B cell (primary cell): Measurements from ENCODE around the gene ATP9B. TPM values are rescaled to one million over a fixed set of nuclear protein-coding genes. Genes with fewer than 3 reads are reported as not detected.

ENCODE experiments used
- ATAC-seq: fragments of 200-7000 bp; cut with Tn5 transposase; one replicate; pipeline ENCODE4 v1.10.0; 2021; ENCODE audit warnings: low read depth, mild to moderate bottlenecking, moderate number of reproducible peaks, moderate library complexity
- CTCF ChIA-PET: fragments of 350-600 bp; sonication (Branson Sonifier 250); formaldehyde crosslinking; loops from one replicate; lab custom pipeline; 2021; ENCODE audit warnings: antibody characterized with exemption, inconsistent platforms; lab: Charles Lee
- POLR2A ChIA-PET: fragments of 350-600 bp; sonication (Branson Sonifier 250); formaldehyde crosslinking; loops from one replicate; lab custom pipeline; 2021; ENCODE audit warnings: antibody characterized with exemption; lab: Charles Lee
- DNase-seq: peaks from one replicate; pipeline ENCODE4 v3.0.0; 2013
- H2AFZ ChIP-seq: 2 replicates; pipeline ENCODE4 v1.6.1; 2012; ENCODE audit warnings: mild to moderate bottlenecking, low read depth, low read length; ENCODE audit not compliant: insufficient read depth, poor library complexity, severe bottlenecking
- H3K27ac ChIP-seq, 2 donors: 1 replicate in 1 of 2; 2 replicates in 1 of 2; pipeline ENCODE4 v1.5.1; 2012 to 2013; ENCODE audit warnings: low read length in 2 of 2, mild to moderate bottlenecking in 2 of 2, moderate library complexity in 1 of 2
- H3K27me3 ChIP-seq, 4 experiments: fragments of 200-600 bp in 1 of 4; sonication (generic) in 1 of 4; replicated peaks in 1 of 4; 1 replicate in 2 of 4; 2 replicates in 2 of 4; pipeline versions ENCODE4 v1.6.1 to v1.7.0; 2013 to 2016; ENCODE audit warnings: low read length in 3 of 4, mild to moderate bottlenecking in 2 of 4, mixed read lengths in 1 of 4, moderate library complexity in 1 of 4; ENCODE audit not compliant: insufficient read depth in 4 of 4, control insufficient read depth in 3 of 4; ENCODE audit errors: control extremely low read depth in 1 of 4
- H3K36me3 ChIP-seq, 2 experiments: replicated peaks in 1 of 2; 1 replicate in 1 of 2; 2 replicates in 1 of 2; pipeline versions ENCODE4 v1.6.1 to v1.7.1; 2013; ENCODE audit warnings: low read length in 1 of 2; ENCODE audit not compliant: insufficient read depth in 2 of 2, control insufficient read depth in 1 of 2; ENCODE audit errors: control extremely low read depth in 1 of 2, extremely low read depth in 1 of 2
- H3K4me1 ChIP-seq, 2 donors: fragments of 200-600 bp in 1 of 2; sonication (generic) in 1 of 2; 1 replicate in 1 of 2; 2 replicates in 1 of 2; pipeline versions ENCODE4 v1.5.1 to v1.6.1; 2013 to 2017; ENCODE audit warnings: low read length in 2 of 2; ENCODE audit not compliant: control insufficient read depth in 2 of 2, insufficient read depth in 2 of 2
- H3K4me2 ChIP-seq: replicated peaks from 2 replicates; pipeline ENCODE3; 2012; ENCODE audit warnings: mild to moderate bottlenecking, low read depth, low read length; ENCODE audit not compliant: poor library complexity, severe bottlenecking
- H3K4me3 ChIP-seq, 5 experiments: fragments of 200-600 bp in 1 of 5; sonication (generic) in 1 of 5; 1 replicate in 3 of 5; 2 replicates in 2 of 5; pipeline versions ENCODE4 v1.5.1 to v1.7.0; 2011 to 2016; ENCODE audit warnings: low read length in 4 of 5, mild to moderate bottlenecking in 4 of 5, low read depth in 2 of 5, control low read depth in 1 of 5, moderate library complexity in 1 of 5; ENCODE audit not compliant: insufficient read depth in 1 of 5; ENCODE audit errors: control extremely low read depth in 1 of 5, extremely low read depth in 1 of 5
- H3K79me2 ChIP-seq: fragments of 200-600 bp; sonication (generic); one replicate; pipeline ENCODE4 v1.6.0; 2016; ENCODE audit warnings: low read length; ENCODE audit not compliant: control insufficient read depth, insufficient read depth
- H3K9ac ChIP-seq: fragments of 200-600 bp; sonication (generic); 2 replicates; pipeline ENCODE4 v1.6.1; 2017; ENCODE audit warnings: mild to moderate bottlenecking, low read length, moderate library complexity
- H3K9me3 ChIP-seq, 3 donors: one replicate each; pipeline versions ENCODE4 v1.6.1 to v1.7.1; 2013; ENCODE audit warnings: low read length in 2 of 3; ENCODE audit not compliant: control insufficient read depth in 2 of 3, insufficient read depth in 1 of 3; ENCODE audit errors: control extremely low read depth in 1 of 3
- H4K20me1 ChIP-seq: 2 replicates; pipeline ENCODE4 v1.6.0; 2012; ENCODE audit warnings: mild to moderate bottlenecking, low read length; ENCODE audit not compliant: insufficient read depth, control insufficient read depth, poor library complexity, severe bottlenecking
- H3K27ac Mint-ChIP-seq: one replicate; pipeline ENCODE4 v1.8.0; 2021; ENCODE audit warnings: mixed read lengths
- H3K27me3 Mint-ChIP-seq: one replicate; pipeline ENCODE4 v1.8.0; 2021; ENCODE audit warnings: mixed read lengths
- H3K4me1 Mint-ChIP-seq: one replicate; pipeline ENCODE4 v1.8.0; 2021; ENCODE audit warnings: mixed read lengths
- H3K4me3 Mint-ChIP-seq: one replicate; pipeline ENCODE4 v1.8.0; 2021; ENCODE audit warnings: mixed read lengths
- H3K9me3 Mint-ChIP-seq: one replicate; pipeline ENCODE4 v1.8.0; 2022; ENCODE audit warnings: mixed read lengths; ENCODE audit not compliant: insufficient read depth
- CTCF ChIP-seq: fragments of 200-600 bp; IDR thresholded peaks from one replicate; pipeline ENCODE4 v1.8.0; 2022; ENCODE audit warnings: antibody characterized with exemption, mild to moderate bottlenecking
- EZH2 ChIP-seq: IDR thresholded peaks from 2 replicates; pipeline ENCODE4 v1.6.1; 2012; ENCODE audit warnings: borderline replicate concordance, low read depth, mild to moderate bottlenecking, moderate library complexity, low read length; ENCODE audit not compliant: insufficient read depth, poor library complexity, severe bottlenecking
- WGBS: methylation state at CpG from one replicate; pipeline ENCODE4 v1.1.5; 2013; ENCODE audit warnings: missing lambda C conversion rate; ENCODE audit not compliant: insufficient coverage; 5-methylcytosine and 5-hydroxymethylcytosine counted together
- intact Hi-C: fragments of 100-400 bp; cut with micrococcal nuclease; formaldehyde crosslinking; loops from one replicate; pipeline ENCODE4 v1.10.0; 2022
- polyA plus RNA-seq: library from polyadenylated mRNA; depleted of rRNA; stranded (reverse); fragments of >200 nt; gene quantifications from 2 replicates; pipeline ENCODE4 v1.2.3, GENCODE V29; 2012
- total RNA-seq, 2 donors: library from RNA; stranded (reverse); fragments of 120-200 nt in 1 of 2; gene quantifications; 1 replicate in 1 of 2; 2 replicates in 1 of 2; pipeline versions ENCODE4 v1.2.3 to v1.2.4, GENCODE V29; 2013 to 2022

ATP9B gene
- total and polyA plus RNA-seq, 2 donors (not counting 1 experiment from before 2014, with no cell fraction given) = 34.3 to 71.7 TPM

GRCh38 chr18:79405019-79405780 is 336.0 kb downstream of the ATP9B start:
- intact Hi-C loops = loop anchor here (1.0 to 5.0 kb wide), 4 partner anchors 56 to 627 kb away; partner anchors contain the start of genes CTDP1 and RBFA
- Histone ChIP-seq H2AFZ (no peak overlapping the region), H3K36me3 (peaks cover 0 to 30% of the 10 kb centered on the region in 2 experiments), H3K27me3 (no peaks in the 10 kb centered on the region), H3K4me2 (peak overlapping the region; percentile 62), H3K4me1 (peaks cover 61 to 65% of the 10 kb centered on the region in 2 donors), H3K27ac (peak overlapping the region; percentile 91 to 97), H3K79me2 (peaks cover 94% of the 10 kb centered on the region), H3K4me3 (peak overlapping the region; percentile 2 to 36 (median 32)), H4K20me1 (peaks cover 45% of the 10 kb centered on the region), H3K9me3 (no peaks in the 10 kb centered on the region), H3K9ac (peak overlapping the region; percentile 23)
- no peaks in the 10 kb centered on the region for H3K27me3 Mint-ChIP-seq
- peaks cover 74% of the 10 kb centered on the region for H3K4me1 Mint-ChIP-seq
- H3K9me3 Mint-ChIP-seq = no peaks in the 10 kb centered on the region
- H3K27ac Mint-ChIP-seq = peak overlapping the region; percentile 92
- POLR2A ChIA-PET = interaction anchor here (0.6 to 3.1 kb wide), 4 partner anchors 8 to 340 kb away, joined by 4 to 8 read pairs (median 4); no protein-coding TSS in a partner anchor
- TF ChIP-seq EZH2 (no peak), CTCF (no peak)
- WGBS = 81% methylated on average over 15 of the region's 23 CpGs
- peak overlapping the region; percentile 79 for H3K4me3 Mint-ChIP-seq
- ATAC-seq (no peak), DNase-seq (no peak)
- CTCF ChIA-PET = interaction anchor here (0.7 to 2.2 kb wide), 15 partner anchors 8 to 240 kb away, joined by 3 to 11 read pairs (median 5); no protein-coding TSS in a partner anchor
